HUES6 (cell line): Measurements from ENCODE around the gene SLC22A23.

ENCODE experiments used
- H3K27ac ChIP-seq: 2 replicates; pipeline ENCODE4 v1.7.0; 2013; ENCODE audit warnings: low read depth, mild to moderate bottlenecking, low read length, inconsistent platforms
- H3K27me3 ChIP-seq: 2 replicates; pipeline ENCODE4 v1.6.1; 2013; ENCODE audit warnings: low read length; ENCODE audit not compliant: control insufficient read depth, insufficient read depth
- H3K36me3 ChIP-seq: 2 replicates; pipeline ENCODE4 v1.6.1; 2013; ENCODE audit warnings: low read length; ENCODE audit not compliant: control insufficient read depth, insufficient read depth
- H3K4me1 ChIP-seq: 2 replicates; pipeline ENCODE4 v1.6.1; 2013; ENCODE audit warnings: low read length; ENCODE audit not compliant: control insufficient read depth, insufficient read depth
- H3K4me3 ChIP-seq: 2 replicates; pipeline ENCODE4 v1.5.1; 2013; ENCODE audit warnings: low read depth, low read length
- H3K9ac ChIP-seq: one replicate; pipeline ENCODE4 v1.6.1; 2013; ENCODE audit warnings: mild to moderate bottlenecking, low read length
- H3K9me3 ChIP-seq: 2 replicates; pipeline ENCODE4 v1.6.1; 2013; ENCODE audit warnings: low read depth, low read length; ENCODE audit not compliant: control insufficient read depth, insufficient read depth

Gene SLC22A23

DNA sequence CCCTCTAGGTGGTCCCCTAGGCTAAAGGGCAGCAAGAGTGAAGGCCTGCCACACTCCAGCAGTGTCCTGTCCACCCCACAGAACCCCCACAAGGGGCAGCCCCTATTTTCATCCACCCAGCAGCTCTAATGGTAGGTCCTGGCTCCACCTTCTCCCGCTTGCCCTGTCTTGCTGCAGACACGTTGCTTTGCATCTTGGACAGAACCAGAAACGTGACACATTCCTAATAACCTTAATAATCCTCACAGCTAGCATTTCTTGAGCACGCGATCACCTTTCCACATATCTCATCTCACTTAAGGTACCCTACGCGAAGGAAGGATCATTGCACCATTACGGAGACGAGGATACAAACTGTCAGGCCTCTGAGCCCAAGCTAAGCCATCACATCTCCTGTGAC, 11.7 kb upstream of the SLC22A23 start:
- Histone ChIP-seq H3K9me3 (no peaks in the 10 kb centered on the region), H3K4me3 (no peak overlapping the region), H3K4me1 (peaks cover 11% of the 10 kb centered on the region), H3K27me3 (no peaks in the 10 kb centered on the region), H3K27ac (no peak overlapping the region), H3K9ac (no peak overlapping the region), H3K36me3 (no peaks in the 10 kb centered on the region)

DNA sequence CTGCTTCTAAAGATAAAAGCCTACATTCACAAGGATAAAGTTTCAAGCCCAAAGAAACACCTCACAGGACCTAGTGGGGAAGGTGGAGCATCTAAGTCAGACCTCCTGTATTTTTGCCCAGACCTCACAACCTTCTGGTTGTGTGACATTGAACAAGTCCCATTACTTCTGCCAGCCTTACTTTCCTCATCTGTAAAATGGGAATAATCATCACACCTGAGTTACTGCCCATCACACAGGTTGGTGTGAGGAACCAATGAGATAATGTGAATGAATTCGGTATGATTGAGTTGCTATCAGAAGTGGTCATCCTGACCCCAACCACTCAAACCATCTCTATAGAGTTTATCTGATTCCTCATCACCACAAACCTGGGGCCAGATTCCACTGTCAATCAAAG, 11.1 kb upstream of the SLC22A23 start:
- Histone ChIP-seq H3K4me1 (peaks cover 11% of the 10 kb centered on the region), H3K9me3 (no peaks in the 10 kb centered on the region), H3K27ac (no peak overlapping the region), H3K9ac (no peak overlapping the region), H3K4me3 (no peak overlapping the region), H3K27me3 (no peaks in the 10 kb centered on the region), H3K36me3 (no peaks in the 10 kb centered on the region)

DNA sequence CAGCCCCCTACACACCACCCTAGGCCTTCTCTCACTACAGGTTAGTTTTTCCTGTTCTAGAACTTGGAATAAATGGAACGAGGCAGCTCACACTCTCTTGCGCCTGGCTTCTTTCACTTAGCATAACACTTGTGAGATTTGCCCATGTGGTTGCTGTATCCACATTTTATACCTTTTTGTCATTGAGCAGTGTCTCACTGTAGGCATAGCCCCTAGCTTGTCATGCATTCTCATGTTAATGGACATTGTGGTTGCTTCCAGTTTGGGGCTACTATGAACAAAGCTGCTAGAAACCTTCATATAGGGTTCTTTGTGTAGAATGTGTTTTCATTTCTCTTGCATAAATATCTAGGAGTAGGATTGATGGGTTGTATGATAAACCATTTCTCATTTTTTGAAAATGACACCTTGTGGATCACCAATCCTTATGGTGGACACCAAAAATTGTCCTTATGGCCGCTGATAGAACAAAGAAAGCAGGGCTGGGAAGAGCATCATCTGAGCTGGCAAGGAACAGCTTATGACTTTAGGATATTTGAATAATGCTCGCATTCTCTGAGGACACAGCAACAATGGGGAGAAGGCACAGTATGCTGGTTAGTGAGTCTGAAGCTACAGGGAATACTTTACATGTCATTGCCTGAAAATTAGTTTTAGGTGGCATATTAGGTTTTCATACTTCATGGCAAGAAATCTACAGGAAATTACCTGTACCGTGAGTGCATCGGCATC, 9.8 kb upstream of the SLC22A23 start:
- H3K9me3 ChIP-seq, result no peaks in the 10 kb centered on the region
- H3K4me1 ChIP-seq, result peaks cover 9% of the 10 kb centered on the region
- no peaks in the 10 kb centered on the region for H3K27me3 ChIP-seq
- H3K4me3 ChIP-seq, result no peak overlapping the region
- H3K36me3 ChIP-seq, result no peaks in the 10 kb centered on the region
- no peak overlapping the region for H3K9ac ChIP-seq
- no peak overlapping the region for H3K27ac ChIP-seq

DNA sequence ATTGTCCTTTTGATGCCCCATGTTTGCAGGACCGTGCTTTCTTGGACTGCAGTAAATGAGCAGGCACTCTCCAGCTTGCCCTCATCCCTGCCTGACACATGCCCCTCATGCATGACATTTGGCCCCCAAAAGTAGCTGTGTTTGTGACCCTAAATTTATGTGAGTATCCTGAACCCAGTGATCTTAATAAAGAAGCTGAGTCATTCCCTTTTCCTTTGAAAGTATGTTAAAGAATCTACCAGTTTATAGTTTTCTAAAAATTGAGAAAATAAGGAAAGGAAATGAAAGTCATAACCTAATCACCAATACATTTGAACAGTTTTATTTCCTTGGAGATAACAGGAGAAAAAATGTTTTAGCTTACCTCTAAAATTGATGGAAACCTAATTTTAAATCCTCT, 3.4 kb upstream of the SLC22A23 start:
- Histone ChIP-seq H3K4me3 (no peak overlapping the region), H3K27me3 (peaks cover 32% of the 10 kb centered on the region), H3K36me3 (no peaks in the 10 kb centered on the region), H3K27ac (no peak overlapping the region), H3K9ac (no peak overlapping the region), H3K9me3 (no peaks in the 10 kb centered on the region), H3K4me1 (peaks cover 17% of the 10 kb centered on the region)

- no peaks in the 10 kb centered on the region for H3K9me3 ChIP-seq
- peaks cover 46% of the 10 kb centered on the region for H3K27me3 ChIP-seq
Observed at GRCh38 chr6:3458706-3459421, 2.0 kb upstream of the SLC22A23 start.

DNA sequence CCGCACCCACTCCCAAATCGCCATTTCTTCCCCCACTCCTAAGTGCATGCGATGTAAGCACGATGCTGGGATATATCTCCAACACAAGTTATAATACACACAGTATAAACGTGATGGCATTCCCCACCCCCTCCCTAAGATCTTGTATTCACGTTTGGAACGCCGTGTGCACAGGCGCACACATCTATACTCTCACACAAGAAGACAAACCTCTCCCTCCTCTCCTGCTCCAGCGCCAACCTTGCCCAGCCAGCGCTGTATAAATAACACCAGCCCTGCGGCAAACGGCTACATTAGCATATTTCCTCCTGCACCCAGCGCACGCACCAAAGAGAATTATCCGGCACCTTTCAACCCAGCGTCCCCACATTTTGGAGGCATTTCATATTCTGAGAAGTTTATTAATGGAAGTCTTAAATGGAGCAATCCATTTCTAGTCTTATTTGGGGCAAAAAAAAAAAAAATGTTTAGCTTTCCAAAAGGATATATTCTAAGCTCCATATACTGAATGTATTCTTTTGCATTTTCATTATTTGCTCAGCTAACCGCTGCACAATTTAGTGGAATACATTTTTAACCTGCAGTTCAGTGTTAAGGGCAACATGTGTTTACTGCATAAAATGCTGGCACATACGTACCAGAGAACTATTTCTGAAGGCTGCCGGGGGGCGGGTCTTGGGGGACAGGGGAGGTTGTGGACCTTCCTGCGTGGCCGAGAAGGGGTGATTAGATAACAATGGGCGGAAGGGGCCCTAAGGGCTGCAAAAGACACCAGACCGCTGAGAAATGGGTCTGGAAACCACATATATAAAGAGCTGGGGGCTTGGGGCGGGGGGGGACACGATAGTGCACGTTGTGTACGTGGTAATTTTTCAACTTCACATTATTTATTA, 1.1 kb upstream of the SLC22A23 start:
- peaks cover 53% of the 10 kb centered on the region for H3K27me3 ChIP-seq
- peaks cover 35% of the 10 kb centered on the region for H3K4me1 ChIP-seq
- H3K9ac ChIP-seq, result peak overlapping the region; percentile 53
- H3K36me3 ChIP-seq, result no peaks in the 10 kb centered on the region
- no peaks in the 10 kb centered on the region for H3K9me3 ChIP-seq
- peak overlapping the region; percentile 75 for H3K4me3 ChIP-seq
- H3K27ac ChIP-seq, result no peak overlapping the region

More at GRCh38 chr6:3458706-3459421, 2.0 kb upstream of the SLC22A23 start:
- peak overlapping the region; percentile 32 for H3K4me3 ChIP-seq
- no peak overlapping the region for H3K27ac ChIP-seq
- no peak overlapping the region for H3K9ac ChIP-seq
- H3K36me3 ChIP-seq, result no peaks in the 10 kb centered on the region
- H3K4me1 ChIP-seq, result peaks cover 31% of the 10 kb centered on the region

GRCh38 chr6:3456395-3456897, 404 bp downstream of the SLC22A23 start:
- H3K9me3 ChIP-seq, result no peaks in the 10 kb centered on the region
- H3K4me1 ChIP-seq, result peaks cover 40% of the 10 kb centered on the region
- H3K27ac ChIP-seq, result no peak overlapping the region
- H3K4me3 ChIP-seq, result peak overlapping the region; percentile 75
- no peaks in the 10 kb centered on the region for H3K36me3 ChIP-seq
- peaks cover 53% of the 10 kb centered on the region for H3K27me3 ChIP-seq
- H3K9ac ChIP-seq, result peak overlapping the region; percentile 47

DNA sequence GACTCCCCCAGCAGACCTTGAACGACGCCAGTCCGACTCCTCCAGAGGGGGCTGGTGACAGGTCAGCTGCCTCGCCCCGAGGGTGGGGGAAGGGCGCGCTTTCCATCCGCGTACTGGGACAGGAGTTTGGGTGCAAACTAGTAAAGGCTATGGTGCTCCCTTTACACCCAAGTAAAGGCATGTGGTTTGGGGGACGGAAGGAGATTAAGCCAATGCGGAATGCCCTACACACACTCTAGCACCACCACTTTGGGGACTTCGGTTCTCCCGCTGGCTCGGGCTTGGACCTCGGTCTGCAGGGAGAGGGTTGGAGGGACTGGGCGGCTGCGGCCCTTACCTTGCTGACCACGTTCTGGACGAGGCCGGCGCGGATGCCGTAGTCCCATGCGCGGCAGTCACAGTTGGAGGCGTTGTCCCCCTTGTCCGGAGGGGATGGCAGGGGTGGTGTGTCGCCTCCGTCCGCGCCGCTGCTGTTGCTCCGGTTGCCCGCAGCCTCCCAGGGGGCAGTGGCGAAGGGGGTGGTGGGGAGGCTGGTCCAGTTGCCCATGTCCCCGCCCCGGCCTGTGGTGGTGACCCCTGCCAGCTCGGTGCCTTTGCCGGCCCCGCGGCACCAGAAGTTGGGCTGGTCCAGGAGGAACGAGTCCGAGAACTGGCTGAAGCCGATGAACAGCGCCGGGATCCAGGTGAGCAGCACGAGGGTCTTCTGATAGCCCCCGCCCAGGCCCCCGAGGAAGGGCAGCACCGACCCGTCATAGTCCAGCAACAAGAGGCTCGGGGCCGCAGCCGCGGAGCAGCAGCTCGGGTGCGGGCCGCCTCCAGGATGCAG, 1.1 kb downstream of the SLC22A23 start:
- Histone ChIP-seq H3K36me3 (no peaks in the 10 kb centered on the region), H3K27me3 (peaks cover 53% of the 10 kb centered on the region), H3K4me3 (peak overlapping the region; percentile 75), H3K9ac (peak overlapping the region; percentile 47), H3K27ac (no peak overlapping the region), H3K4me1 (peaks cover 43% of the 10 kb centered on the region), H3K9me3 (no peaks in the 10 kb centered on the region)

DNA sequence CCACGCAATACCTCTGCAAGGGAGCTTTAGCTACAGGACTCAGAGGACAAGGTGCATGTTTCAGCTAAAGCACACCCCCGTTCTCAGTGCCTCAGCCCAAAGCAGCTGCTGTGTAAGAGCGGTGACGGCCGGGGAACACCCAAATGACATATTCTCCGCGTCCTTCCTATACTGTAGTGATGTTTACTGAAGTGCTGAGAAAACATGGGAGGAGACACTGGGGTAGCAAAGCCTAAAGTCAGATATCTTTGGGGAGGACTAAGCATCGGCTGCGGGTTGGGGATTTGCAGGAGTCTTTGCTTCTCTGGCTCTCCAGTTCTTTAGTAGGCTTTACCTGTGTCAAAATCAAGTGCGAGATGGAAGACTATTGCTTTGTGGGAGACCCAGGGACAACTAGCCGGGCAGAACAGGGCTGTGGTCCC, 1.7 kb downstream of the SLC22A23 start:
- Histone ChIP-seq H3K27me3 (peaks cover 53% of the 10 kb centered on the region), H3K4me3 (peak overlapping the region; percentile 75), H3K4me1 (peaks cover 43% of the 10 kb centered on the region), H3K36me3 (no peaks in the 10 kb centered on the region), H3K9ac (peak overlapping the region; percentile 47), H3K9me3 (no peaks in the 10 kb centered on the region), H3K27ac (no peak overlapping the region)

GRCh38 chr6:3454273-3455010, 2.4 kb downstream of the SLC22A23 start:
- peaks cover 43% of the 10 kb centered on the region for H3K4me1 ChIP-seq
- H3K27ac ChIP-seq, result no peak overlapping the region

More at GRCh38 chr6:3454273-3455010, 2.4 kb downstream of the SLC22A23 start:
- no peaks in the 10 kb centered on the region for H3K36me3 ChIP-seq
- H3K27me3 ChIP-seq, result peaks cover 53% of the 10 kb centered on the region
- H3K9ac ChIP-seq, result no peak overlapping the region
- H3K4me3 ChIP-seq, result peak overlapping the region; percentile 75
- H3K9me3 ChIP-seq, result no peaks in the 10 kb centered on the region
